ENCODE data around the gene SCLT1. TPM values are rescaled to one million over a fixed set of nuclear protein-coding genes. Genes with fewer than 3 reads are reported as not detected.

The SCLT1 gene
- total RNA-seq, 1 experiment from 2014 or later, result 11.3 TPM

DNA sequence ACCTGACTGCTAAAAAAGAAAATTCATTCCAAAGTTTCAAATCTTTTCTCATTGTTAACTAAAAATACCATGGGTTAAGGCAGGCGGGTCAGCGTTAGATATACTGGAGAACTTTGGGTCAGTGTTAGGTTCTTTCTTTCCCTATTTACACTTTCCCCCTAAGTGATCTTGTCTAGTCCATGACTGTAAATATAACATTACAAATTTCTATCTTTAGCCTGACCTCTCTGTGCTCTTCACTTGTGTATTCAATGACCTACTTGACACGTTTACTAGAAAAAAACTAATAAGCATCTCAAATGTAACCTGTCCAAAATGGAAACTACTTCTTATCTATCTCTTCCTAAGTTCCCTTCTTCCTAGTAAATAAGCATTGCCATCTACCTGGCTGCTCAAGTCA is 188.5 kb downstream of the SCLT1 start:
- H3K27me3 Mint-ChIP-seq (ENCODE audit: low read depth), result no peaks in the 10 kb centered on the region
- no peak overlapping the region for H3K27ac Mint-ChIP-seq
- no peak overlapping the region for H2BK12ac ChIP-seq (ENCODE audit: insufficient read length, low read depth, low read length)
- no peak overlapping the region for H3K4me3 Mint-ChIP-seq
- no peak overlapping the region for H2BK20ac ChIP-seq (ENCODE audit: low read depth, low read length, poor library complexity, severe bottlenecking)
- DNase-seq, result no peak
- H4K8ac ChIP-seq (replicated peaks; ENCODE audit: insufficient read length, low read depth, low read length), result no peak overlapping the region
- H4K91ac ChIP-seq (ENCODE audit: insufficient read length, low read depth, low read length), result no peak overlapping the region
- no peak overlapping the region for H4K5ac ChIP-seq (ENCODE audit: insufficient read length, low read depth, low read length)
- no peak overlapping the region for H3K4me2 ChIP-seq (ENCODE audit: insufficient read depth, insufficient read length, low read length)
- no peak overlapping the region for H3K9ac ChIP-seq (ENCODE audit: extremely low read depth, insufficient read length, low read length)
- no peak overlapping the region for H3K4ac ChIP-seq (ENCODE audit: low read depth, low read length)
- H4K20me1 ChIP-seq (ENCODE audit: control insufficient read depth, insufficient read depth, insufficient read length), result no peaks in the 10 kb centered on the region
- H3K56ac ChIP-seq (ENCODE audit: insufficient read length, low read depth, low read length), result no peak overlapping the region
- no peak overlapping the region for H2BK5ac ChIP-seq (ENCODE audit: insufficient read length, low read length)
- no peak overlapping the region for H3K18ac ChIP-seq (ENCODE audit: insufficient read length, low read depth, low read length)
- no peaks in the 10 kb centered on the region for H3K36me3 Mint-ChIP-seq (ENCODE audit: insufficient read depth in 1 of 3, low read depth in 3 of 3)
- H3K9me3 ChIP-seq (ENCODE audit: control insufficient read depth, low read depth, low read length), result no peaks in the 10 kb centered on the region
- no peak overlapping the region for H3K23ac ChIP-seq (ENCODE audit: insufficient read length, low read depth, low read length)
- no CpG with 5 or more reads among the region's 3 CpGs for WGBS (ENCODE audit: extremely low coverage, insufficient read length, low lambda C conversion rate)
- H2BK15ac ChIP-seq (ENCODE audit: low read depth, low read length), result no peak overlapping the region
- no peak overlapping the region for H3K14ac ChIP-seq (ENCODE audit: insufficient read depth, low read length)
- H3K4me1 Mint-ChIP-seq, result no peaks in the 10 kb centered on the region
- H3K27me3 ChIP-seq (ENCODE audit: insufficient read depth, low read length), result no peaks in the 10 kb centered on the region
- H3K79me1 ChIP-seq (ENCODE audit: insufficient read depth, low read depth, low read length, poor library complexity, severe bottlenecking), result no peaks in the 10 kb centered on the region
- H2AK5ac ChIP-seq (ENCODE audit: insufficient read length, low read length), result no peak overlapping the region
- no peaks in the 10 kb centered on the region for H3K79me2 ChIP-seq (ENCODE audit: insufficient read depth, low read length)
- TF ChIP-seq, protein P1, sequence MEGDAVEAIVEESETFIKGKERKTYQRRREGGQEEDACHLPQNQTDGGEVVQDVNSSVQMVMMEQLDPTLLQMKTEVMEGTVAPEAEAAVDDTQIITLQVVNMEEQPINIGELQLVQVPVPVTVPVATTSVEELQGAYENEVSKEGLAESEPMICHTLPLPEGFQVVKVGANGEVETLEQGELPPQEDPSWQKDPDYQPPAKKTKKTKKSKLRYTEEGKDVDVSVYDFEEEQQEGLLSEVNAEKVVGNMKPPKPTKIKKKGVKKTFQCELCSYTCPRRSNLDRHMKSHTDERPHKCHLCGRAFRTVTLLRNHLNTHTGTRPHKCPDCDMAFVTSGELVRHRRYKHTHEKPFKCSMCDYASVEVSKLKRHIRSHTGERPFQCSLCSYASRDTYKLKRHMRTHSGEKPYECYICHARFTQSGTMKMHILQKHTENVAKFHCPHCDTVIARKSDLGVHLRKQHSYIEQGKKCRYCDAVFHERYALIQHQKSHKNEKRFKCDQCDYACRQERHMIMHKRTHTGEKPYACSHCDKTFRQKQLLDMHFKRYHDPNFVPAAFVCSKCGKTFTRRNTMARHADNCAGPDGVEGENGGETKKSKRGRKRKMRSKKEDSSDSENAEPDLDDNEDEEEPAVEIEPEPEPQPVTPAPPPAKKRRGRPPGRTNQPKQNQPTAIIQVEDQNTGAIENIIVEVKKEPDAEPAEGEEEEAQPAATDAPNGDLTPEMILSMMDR (conservative IDR thresholded peaks at IDR 0.05), result no peak
- no peak overlapping the region for H2BK120ac ChIP-seq (ENCODE audit: low read depth, low read length, poor library complexity, severe bottlenecking)
- H3K9me3 Mint-ChIP-seq, result no peaks in the 10 kb centered on the region
- no peak overlapping the region for H3T11ph ChIP-seq (ENCODE audit: low read length)
- no peaks in the 10 kb centered on the region for H3K4me1 ChIP-seq (ENCODE audit: insufficient read depth, low read length)
- no peak overlapping the region for H2AFZ ChIP-seq (ENCODE audit: low read length)
- H3K27ac ChIP-seq (ENCODE audit: insufficient read length, low read depth, low read length), result no peak overlapping the region
- no peaks in the 10 kb centered on the region for H3K23me2 ChIP-seq (ENCODE audit: insufficient read length, low read depth, low read length, poor library complexity, severe bottlenecking)
